GM10248 (cell line): ENCODE data around the gene TMED1.

Experiments
- CTCF ChIA-PET: fragments of 300-600 bp; sonication (Branson Sonifier 250); formaldehyde crosslinking; extraction: SDS; loops from one replicate; lab custom pipeline; 2021; ENCODE audit warnings: antibody characterized with exemption; lab: Yijun Ruan, JAX
- POLR2A ChIA-PET: fragments of 350-650 bp; sonication (Branson Sonifier 250); formaldehyde crosslinking; extraction: SDS; loops from one replicate; lab custom pipeline; 2020; ENCODE audit warnings: antibody characterized with exemption; lab: Yijun Ruan, JAX
- DNase-seq: peaks from one replicate; pipeline ENCODE4 v3.0.0; 2012; ENCODE audit errors: extremely low spot score
- CTCF ChIP-seq: IDR thresholded peaks from 2 replicates; pipeline ENCODE4 v1.5.1; 2012; ENCODE audit warnings: mild to moderate bottlenecking, low read depth; ENCODE audit errors: extremely low read depth, missing control alignments, control extremely low read depth

TMED1 gene

GRCh38 chr19:10835089-10835753, 791 bp downstream of the TMED1 start:
- ChIA-PET CTCF (interaction anchor here (0.8 to 3.6 kb wide), 12 partner anchors 11 to 117 kb away, joined by 3 to 45 read pairs (median 4); partner anchors contain the start of genes CARM1 and DNM2), POLR2A (no interaction called here)
- peak; percentile 99 for DNase-seq
- no peak for TF ChIP-seq CTCF

- ChIA-PET CTCF (interaction anchor here (0.8 kb wide), 1 partner anchor 28 kb away, joined by 3 read pairs; no protein-coding TSS in a partner anchor), POLR2A (no interaction called here)
- DNase-seq, result no peak
- no peak for TF ChIP-seq CTCF
Measured at GRCh38 chr19:10832939-10833296, 3.1 kb downstream of the TMED1 start.

- no peak for DNase-seq
- POLR2A ChIA-PET, result no interaction called here
- CTCF ChIA-PET, result interaction anchor here (0.8 to 2.2 kb wide), 2 partner anchors 29 to 32 kb away, joined by 3 to 7 read pairs; no protein-coding TSS in a partner anchor
- no peak for TF ChIP-seq CTCF
Measured at GRCh38 chr19:10831987-10832938, 3.7 kb downstream of the TMED1 start.

- CTCF ChIA-PET, result interaction anchor here (2.2 to 3.1 kb wide), 2 partner anchors 10 to 33 kb away, joined by 7 to 14 read pairs; no protein-coding TSS in a partner anchor
- POLR2A ChIA-PET, result no interaction called here
- DNase-seq, result no peak
- no peak for TF ChIP-seq CTCF
Measured at GRCh38 chr19:10830931-10831779, 4.9 kb downstream of the TMED1 start.

- ChIA-PET CTCF (interaction anchor here (1.6 to 3.1 kb wide), 3 partner anchors 9 to 34 kb away, joined by 3 to 14 read pairs (median 7); no protein-coding TSS in a partner anchor), POLR2A (no interaction called here)
- TF ChIP-seq CTCF, result no peak
- DNase-seq, result no peak
Measured at GRCh38 chr19:10830370-10830769, 5.6 kb downstream of the TMED1 start.

GRCh38 chr19:10829967-10830366, 6.0 kb downstream of the TMED1 start:
- DNase-seq, result no peak
- POLR2A ChIA-PET, result no interaction called here
- no peak for TF ChIP-seq CTCF
- CTCF ChIA-PET, result interaction anchor here (1.6 to 3.1 kb wide), 3 partner anchors 9 to 34 kb away, joined by 3 to 14 read pairs (median 7); no protein-coding TSS in a partner anchor
